ENCODE data around the gene PFAS. TPM values are rescaled to one million over a fixed set of nuclear protein-coding genes. Genes with fewer than 3 reads are reported as not detected.

PFAS gene, protein sequence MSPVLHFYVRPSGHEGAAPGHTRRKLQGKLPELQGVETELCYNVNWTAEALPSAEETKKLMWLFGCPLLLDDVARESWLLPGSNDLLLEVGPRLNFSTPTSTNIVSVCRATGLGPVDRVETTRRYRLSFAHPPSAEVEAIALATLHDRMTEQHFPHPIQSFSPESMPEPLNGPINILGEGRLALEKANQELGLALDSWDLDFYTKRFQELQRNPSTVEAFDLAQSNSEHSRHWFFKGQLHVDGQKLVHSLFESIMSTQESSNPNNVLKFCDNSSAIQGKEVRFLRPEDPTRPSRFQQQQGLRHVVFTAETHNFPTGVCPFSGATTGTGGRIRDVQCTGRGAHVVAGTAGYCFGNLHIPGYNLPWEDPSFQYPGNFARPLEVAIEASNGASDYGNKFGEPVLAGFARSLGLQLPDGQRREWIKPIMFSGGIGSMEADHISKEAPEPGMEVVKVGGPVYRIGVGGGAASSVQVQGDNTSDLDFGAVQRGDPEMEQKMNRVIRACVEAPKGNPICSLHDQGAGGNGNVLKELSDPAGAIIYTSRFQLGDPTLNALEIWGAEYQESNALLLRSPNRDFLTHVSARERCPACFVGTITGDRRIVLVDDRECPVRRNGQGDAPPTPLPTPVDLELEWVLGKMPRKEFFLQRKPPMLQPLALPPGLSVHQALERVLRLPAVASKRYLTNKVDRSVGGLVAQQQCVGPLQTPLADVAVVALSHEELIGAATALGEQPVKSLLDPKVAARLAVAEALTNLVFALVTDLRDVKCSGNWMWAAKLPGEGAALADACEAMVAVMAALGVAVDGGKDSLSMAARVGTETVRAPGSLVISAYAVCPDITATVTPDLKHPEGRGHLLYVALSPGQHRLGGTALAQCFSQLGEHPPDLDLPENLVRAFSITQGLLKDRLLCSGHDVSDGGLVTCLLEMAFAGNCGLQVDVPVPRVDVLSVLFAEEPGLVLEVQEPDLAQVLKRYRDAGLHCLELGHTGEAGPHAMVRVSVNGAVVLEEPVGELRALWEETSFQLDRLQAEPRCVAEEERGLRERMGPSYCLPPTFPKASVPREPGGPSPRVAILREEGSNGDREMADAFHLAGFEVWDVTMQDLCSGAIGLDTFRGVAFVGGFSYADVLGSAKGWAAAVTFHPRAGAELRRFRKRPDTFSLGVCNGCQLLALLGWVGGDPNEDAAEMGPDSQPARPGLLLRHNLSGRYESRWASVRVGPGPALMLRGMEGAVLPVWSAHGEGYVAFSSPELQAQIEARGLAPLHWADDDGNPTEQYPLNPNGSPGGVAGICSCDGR (N-terminal part only)
- 10.3 and 14.8 TPM in 2 replicates for total RNA-seq

GRCh38 chr17:8248751-8249607 is at the start of gene PFAS:
Gene PFAS (plus strand): TSS chr17:8249289. CDS start chr17:8253938, 4,649 bp downstream.

GRCh38 chr17:8209907-8210760 is 39.0 kb upstream of the PFAS start, which contains the start of gene AURKB:
Gene AURKB (minus strand): TSS chr17:8210575. CDS start chr17:8210224, 351 bp downstream.

GRCh38 chr17:8288336-8289102 is 39.4 kb downstream of the PFAS start, which contains the start of gene RANGRF:
Gene RANGRF (plus strand): TSS chr17:8288670. CDS start chr17:8288789, 119 bp downstream.

Other genes with a start within 250 kb of the PFAS start
- gene GUCY2D, start 246.7 kb upstream of the PFAS start, total RNA-seq, result not detected in 2 replicates
- gene ALOX15B, start 210.2 kb upstream of the PFAS start, total RNA-seq, result not detected in 2 replicates
- gene ALOX12B, start 161.6 kb upstream of the PFAS start, total RNA-seq, result not detected in 2 replicates
- not detected in 2 replicates for gene ALOXE3, start 130.8 kb upstream of the PFAS start, total RNA-seq
- 0.12 TPM in 1 of 2 replicates, not detected in the other for gene HES7, start 125.2 kb upstream of the PFAS start, total RNA-seq
- gene PER1, start 96.9 kb upstream of the PFAS start, total RNA-seq, result 9.4 and 10.9 TPM in 2 replicates
- gene VAMP2, start 86.3 kb upstream of the PFAS start, total RNA-seq, result 7.1 and 10.4 TPM in 2 replicates
- gene TMEM107, start 72.9 kb upstream of the PFAS start, total RNA-seq, result 27.4 and 35.0 TPM in 2 replicates
- 6.1 and 7.4 TPM in 2 replicates for gene BORCS6, start 59.1 kb upstream of the PFAS start, total RNA-seq
- gene AURKB, start 38.7 kb upstream of the PFAS start, total RNA-seq, result 9.6 and 18.8 TPM in 2 replicates
- gene CTC1, start 1.2 kb upstream of the PFAS start, total RNA-seq, result 4.5 and 5.0 TPM in 2 replicates
- gene RANGRF, start 39.4 kb downstream of the PFAS start, total RNA-seq, result 6.5 and 9.2 TPM in 2 replicates
- gene SLC25A35, start 46.1 kb downstream of the PFAS start, total RNA-seq, result 0.62 and 0.92 TPM in 2 replicates
- gene ARHGEF15, start 61.0 kb downstream of the PFAS start, total RNA-seq, result 0.79 and 2.1 TPM in 2 replicates
- gene ODF4, start 90.6 kb downstream of the PFAS start, total RNA-seq, result not detected in 2 replicates
- 3,211 and 3,528 TPM in 2 replicates for gene RPL26, start 133.9 kb downstream of the PFAS start, total RNA-seq
- gene RNF222, start 148.5 kb downstream of the PFAS start, total RNA-seq, result not detected in 2 replicates
- 56.8 and 64.8 TPM in 2 replicates for gene NDEL1, start 186.6 kb downstream of the PFAS start, total RNA-seq